ENCODE measurements around the gene WFIKKN1. TPM values are rescaled to one million over a fixed set of nuclear protein-coding genes. Genes with fewer than 3 reads are reported as not detected.

The WFIKKN1 gene
- total RNA-seq, 1 donor from 2014 or later = not detected

Other genes with a start within 250 kb of the WFIKKN1 start
- 29.6 TPM for gene PGAP6, start 249.0 kb upstream of the WFIKKN1 start, total RNA-seq
- 22.8 TPM for gene NME4, start 233.8 kb upstream of the WFIKKN1 start, total RNA-seq
- gene DECR2, start 229.1 kb upstream of the WFIKKN1 start, total RNA-seq = 14.1 TPM
- 39.2 TPM for gene RAB11FIP3, start 205.3 kb upstream of the WFIKKN1 start, total RNA-seq
- 23.7 TPM for gene CAPN15, start 103.3 kb upstream of the WFIKKN1 start, total RNA-seq
- gene PRR35, start 70.6 kb upstream of the WFIKKN1 start, total RNA-seq = not detected
- 0.41 TPM for gene NHLRC4, start 64.0 kb upstream of the WFIKKN1 start, total RNA-seq
- 9.9 TPM for gene PIGQ, start 61.0 kb upstream of the WFIKKN1 start, total RNA-seq
- 18.2 TPM for gene RAB40C, start 40.9 kb upstream of the WFIKKN1 start, total RNA-seq
- 36.6 TPM for gene METTL26, start 5.3 kb downstream of the WFIKKN1 start, total RNA-seq
- 19.7 TPM for gene MCRIP2, start 10.8 kb downstream of the WFIKKN1 start, total RNA-seq
- gene WDR90, start 18.4 kb downstream of the WFIKKN1 start, total RNA-seq = 17.1 TPM
- gene RHOT2, start 37.1 kb downstream of the WFIKKN1 start, total RNA-seq = 34.8 TPM
- 1.2 TPM for gene RHBDL1, start 44.7 kb downstream of the WFIKKN1 start, total RNA-seq
- 88.1 TPM for gene STUB1, start 49.4 kb downstream of the WFIKKN1 start, total RNA-seq
- gene JMJD8, start 53.3 kb downstream of the WFIKKN1 start, total RNA-seq = 26.6 TPM
- 6.7 TPM for gene WDR24, start 59.4 kb downstream of the WFIKKN1 start, total RNA-seq
- gene FBXL16, start 74.8 kb downstream of the WFIKKN1 start, total RNA-seq = 1.3 TPM
- 37.7 TPM for gene METRN, start 84.1 kb downstream of the WFIKKN1 start, total RNA-seq
- 13.4 TPM for gene ANTKMT, start 90.2 kb downstream of the WFIKKN1 start, total RNA-seq
- 1.4 TPM for gene CCDC78, start 95.5 kb downstream of the WFIKKN1 start, total RNA-seq
- gene HAGHL, start 96.1 kb downstream of the WFIKKN1 start, total RNA-seq = 1.5 TPM
- 36.1 TPM for gene CIAO3, start 110.0 kb downstream of the WFIKKN1 start, total RNA-seq
- gene MSLN, start 129.7 kb downstream of the WFIKKN1 start, total RNA-seq = 5.3 TPM
- gene RPUSD1, start 157.4 kb downstream of the WFIKKN1 start, total RNA-seq = 11.6 TPM
- 14.9 TPM for gene CHTF18, start 157.6 kb downstream of the WFIKKN1 start, total RNA-seq
- gene GNG13, start 169.7 kb downstream of the WFIKKN1 start, total RNA-seq = not detected

All from tongue (tissue), 1 donor.